GM12872 (cell line): ENCODE results near the gene ARHGAP42.

ENCODE experiments used
- CTCF ChIP-seq: IDR thresholded peaks from 3 replicates; pipeline ENCODE4 v1.5.1; 2011; ENCODE audit warnings: low read depth, mild to moderate bottlenecking, low read length, moderate library complexity; ENCODE audit not compliant: insufficient read depth

Gene ARHGAP42

GRCh38 chr11:101022256-101022655 is 335.2 kb downstream of the ARHGAP42 start:
- no peak for TF ChIP-seq CTCF

- TF ChIP-seq CTCF = no peak
Observed at GRCh38 chr11:101028644-101029043, 341.6 kb downstream of the ARHGAP42 start.

GRCh38 chr11:101030015-101030414 is 342.9 kb downstream of the ARHGAP42 start:
- TF ChIP-seq CTCF = no peak

- TF ChIP-seq CTCF = no peak
Observed at GRCh38 chr11:101030692-101031091, 343.6 kb downstream of the ARHGAP42 start.

GRCh38 chr11:101031713-101032112 is 344.6 kb downstream of the ARHGAP42 start:
- no peak for TF ChIP-seq CTCF

- no peak for TF ChIP-seq CTCF
Observed at GRCh38 chr11:101032991-101033390, 345.9 kb downstream of the ARHGAP42 start.

- TF ChIP-seq CTCF = no peak
Observed at GRCh38 chr11:101034076-101034475, 347.0 kb downstream of the ARHGAP42 start.

- no peak for TF ChIP-seq CTCF
Observed at GRCh38 chr11:101035872-101036271, 348.8 kb downstream of the ARHGAP42 start.
